HG02885 (cell line): Measurements from ENCODE around the gene UNC5A.

ENCODE experiments used
- ATAC-seq: cut with Tn5 transposase; IDR thresholded peaks from one replicate; pipeline ENCODE4 v1.9.1; 2021; ENCODE audit warnings: mild to moderate bottlenecking; ENCODE audit not compliant: unreplicated experiment, poor library complexity

The UNC5A gene

DNA sequence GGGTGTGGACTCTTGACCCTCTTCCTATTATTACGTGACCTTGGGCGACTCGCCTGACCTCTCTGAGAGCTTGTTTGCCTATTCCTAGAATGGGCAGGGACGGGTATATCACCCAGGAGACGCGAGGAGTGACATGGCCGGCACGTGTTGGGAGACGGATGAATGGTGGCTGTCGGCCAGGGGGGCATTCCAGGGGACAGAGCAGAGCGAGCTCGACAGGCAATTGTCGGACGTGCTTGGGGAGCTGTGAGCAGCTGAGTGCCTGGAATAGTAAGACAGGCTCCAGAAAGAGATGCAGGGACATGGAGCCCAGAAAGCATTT is 29.3 kb upstream of the UNC5A start:
- no peak for ATAC-seq

DNA sequence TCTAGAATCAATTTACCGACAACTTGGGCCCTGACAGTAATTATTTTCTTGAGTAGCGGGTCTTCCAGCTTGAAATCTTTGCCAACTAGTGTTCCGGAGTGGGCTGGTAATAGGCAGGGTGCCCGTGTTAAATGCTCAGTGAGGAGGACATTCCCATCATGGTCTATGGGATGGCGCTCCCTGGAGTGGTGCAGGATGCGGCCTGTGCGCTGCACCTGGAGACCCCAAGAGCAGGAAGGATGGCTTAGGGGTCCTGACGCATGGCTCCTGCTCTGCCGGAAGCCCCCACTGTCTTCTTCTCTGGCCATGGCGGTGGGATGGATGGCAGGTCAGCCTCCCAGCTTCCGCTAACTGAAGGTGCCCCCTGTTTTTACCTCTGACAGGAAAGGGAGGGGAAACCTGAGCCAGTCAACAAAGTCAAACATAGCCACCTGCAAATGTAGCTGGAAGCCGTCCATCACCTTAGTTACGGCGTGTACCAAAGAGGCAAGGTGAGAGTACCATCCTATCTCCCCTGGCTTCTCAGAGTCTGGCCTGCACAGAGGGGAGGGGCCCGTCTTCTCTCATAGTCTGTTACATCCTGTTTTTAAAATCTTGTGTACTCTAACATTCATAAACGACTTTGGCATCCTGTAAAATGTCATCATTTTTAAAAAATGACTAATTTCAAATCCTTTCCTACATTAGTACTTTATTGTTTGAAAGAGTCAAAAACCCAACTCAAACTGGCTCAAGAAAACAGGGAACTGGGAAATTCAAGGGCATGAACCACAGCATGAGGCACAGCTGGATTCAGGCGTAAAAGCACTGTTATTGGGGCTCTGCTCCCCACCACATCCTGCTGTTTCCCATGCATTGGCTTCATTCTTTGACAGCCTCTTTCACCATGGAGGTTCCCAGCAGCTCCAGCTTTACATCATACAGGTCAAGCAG is 28.5 kb upstream of the UNC5A start:
- ATAC-seq: no peak

DNA sequence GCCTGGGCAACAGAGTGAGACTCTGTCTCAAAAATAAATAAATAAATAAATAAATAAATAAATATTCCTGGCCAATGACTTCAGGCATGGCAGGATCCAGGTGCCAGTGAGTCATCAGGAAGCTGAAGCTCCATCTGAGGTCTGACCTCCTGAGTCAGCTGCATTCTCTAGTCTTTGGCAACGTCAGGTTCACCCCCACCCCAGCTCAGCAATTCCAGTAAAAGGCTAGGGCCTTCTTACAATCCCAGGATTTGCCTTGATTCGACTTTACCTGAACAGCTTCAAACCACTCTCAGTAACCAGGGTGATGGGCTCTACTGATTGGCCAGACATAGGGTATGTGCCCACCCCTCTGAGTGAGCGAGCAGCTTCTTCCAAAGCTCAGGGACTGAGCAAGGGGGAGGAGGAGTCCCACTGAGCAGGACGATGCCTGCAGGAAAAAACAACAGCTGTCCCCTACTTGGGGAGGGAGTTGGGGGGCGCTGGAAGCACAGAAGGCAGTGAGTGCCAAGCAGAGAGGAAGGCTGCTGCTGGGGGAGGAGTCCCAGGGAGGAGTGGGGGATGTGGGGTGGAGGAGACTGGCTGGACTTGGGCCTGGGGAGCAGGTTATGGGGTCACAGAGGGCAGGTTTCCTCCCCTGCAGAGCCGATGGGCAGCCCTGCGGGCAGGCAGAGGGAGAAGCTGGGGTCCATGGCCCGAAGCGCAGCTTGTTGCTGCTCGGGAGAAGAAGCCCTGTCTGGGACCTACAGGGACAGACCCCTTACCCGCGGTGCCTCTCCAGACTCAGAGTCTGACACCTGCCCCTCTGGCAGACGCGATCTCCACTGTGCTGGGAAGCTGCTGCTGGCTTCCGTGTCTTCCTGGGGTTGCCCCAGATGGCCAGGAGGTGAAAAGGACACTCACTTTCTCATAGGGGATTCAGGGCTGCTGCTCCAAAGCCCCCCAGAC is 25.9 kb upstream of the UNC5A start:
- no peak for ATAC-seq

DNA sequence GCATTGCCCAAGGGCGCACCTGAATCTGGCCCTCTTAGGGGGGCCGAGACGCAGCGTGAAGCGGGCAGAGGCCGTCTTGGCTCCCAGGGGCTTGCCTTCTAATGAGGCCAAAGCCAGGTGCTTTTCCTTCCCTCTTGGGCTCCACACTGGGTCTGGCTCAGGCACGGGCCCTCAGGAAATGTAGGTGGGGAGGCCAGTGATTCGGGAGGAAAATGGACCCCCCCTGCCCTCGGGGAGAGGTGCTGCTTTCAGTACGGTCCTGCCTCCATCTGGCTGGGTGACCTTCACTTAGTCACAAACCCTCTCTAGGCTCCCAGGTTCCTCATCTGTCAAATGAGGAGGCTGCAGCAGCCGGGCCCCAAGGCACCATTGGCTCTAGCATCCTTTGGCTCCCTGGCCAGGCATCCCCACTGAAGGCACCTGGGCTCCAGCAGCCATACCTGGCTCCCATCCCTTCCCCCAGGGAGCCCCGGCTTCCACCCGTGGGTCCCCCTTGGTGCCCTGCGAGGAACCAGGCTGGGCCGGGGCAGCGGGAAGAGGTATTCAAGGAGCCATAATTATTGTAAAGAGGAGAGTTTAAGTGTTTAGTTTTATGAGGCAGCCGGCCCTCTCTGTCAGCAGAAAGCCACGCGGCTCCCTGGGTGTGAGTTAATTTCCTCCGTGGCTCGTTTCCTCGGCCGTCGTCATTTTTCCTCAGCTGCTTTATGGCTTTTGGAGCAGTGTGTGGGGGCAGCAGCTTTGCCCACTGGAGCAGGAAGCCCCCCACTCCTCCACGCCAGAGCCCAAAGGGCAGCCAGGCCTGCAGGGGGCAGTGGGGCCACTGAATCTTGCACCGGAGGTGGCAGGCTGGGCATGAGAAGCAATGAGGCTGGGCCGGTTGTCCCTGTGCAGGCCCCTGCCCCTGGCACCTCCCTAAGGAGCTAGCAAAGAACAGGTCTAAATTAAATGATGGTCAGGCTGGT is 24.9 kb upstream of the UNC5A start:
- ATAC-seq: no peak

DNA sequence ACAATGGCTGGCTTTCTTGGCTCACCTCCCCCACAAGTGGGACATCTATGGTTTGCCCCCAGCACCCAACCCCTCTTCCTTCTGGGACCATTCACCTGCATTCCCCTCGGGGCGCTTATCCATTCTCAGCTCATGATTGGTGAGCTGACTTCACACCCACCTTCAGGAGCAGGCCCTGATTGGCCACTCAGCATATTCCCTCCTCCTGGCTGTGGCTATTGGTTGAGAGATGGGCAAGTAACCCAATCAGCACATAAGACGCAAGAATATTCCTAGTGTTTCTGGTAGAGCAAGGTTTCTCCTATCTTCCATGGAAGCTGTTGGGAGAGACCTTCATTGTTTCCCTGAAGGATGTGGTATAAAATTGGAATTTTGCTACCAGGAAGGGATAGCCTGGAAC is 22.7 kb upstream of the UNC5A start:
- no peak for ATAC-seq

DNA sequence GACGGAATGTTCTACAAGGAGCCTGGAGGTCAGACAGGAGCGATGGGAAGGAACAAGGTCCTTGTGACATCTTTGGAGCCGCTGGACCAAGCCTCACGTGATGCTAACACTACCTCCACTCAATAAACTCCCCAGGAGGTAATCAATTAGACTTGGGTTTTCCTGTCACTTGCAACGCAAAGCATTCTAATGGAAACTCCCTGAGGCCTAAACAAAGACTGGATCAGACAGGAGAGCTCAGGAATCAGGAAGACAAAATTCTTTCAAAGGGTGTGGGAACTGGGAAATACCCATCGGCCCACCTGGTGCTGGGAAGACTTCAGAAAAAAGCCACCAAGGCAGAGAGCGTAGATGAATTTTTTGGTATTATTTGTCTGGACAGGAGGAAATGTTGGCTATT is 22.3 kb upstream of the UNC5A start:
- ATAC-seq: no peak

DNA sequence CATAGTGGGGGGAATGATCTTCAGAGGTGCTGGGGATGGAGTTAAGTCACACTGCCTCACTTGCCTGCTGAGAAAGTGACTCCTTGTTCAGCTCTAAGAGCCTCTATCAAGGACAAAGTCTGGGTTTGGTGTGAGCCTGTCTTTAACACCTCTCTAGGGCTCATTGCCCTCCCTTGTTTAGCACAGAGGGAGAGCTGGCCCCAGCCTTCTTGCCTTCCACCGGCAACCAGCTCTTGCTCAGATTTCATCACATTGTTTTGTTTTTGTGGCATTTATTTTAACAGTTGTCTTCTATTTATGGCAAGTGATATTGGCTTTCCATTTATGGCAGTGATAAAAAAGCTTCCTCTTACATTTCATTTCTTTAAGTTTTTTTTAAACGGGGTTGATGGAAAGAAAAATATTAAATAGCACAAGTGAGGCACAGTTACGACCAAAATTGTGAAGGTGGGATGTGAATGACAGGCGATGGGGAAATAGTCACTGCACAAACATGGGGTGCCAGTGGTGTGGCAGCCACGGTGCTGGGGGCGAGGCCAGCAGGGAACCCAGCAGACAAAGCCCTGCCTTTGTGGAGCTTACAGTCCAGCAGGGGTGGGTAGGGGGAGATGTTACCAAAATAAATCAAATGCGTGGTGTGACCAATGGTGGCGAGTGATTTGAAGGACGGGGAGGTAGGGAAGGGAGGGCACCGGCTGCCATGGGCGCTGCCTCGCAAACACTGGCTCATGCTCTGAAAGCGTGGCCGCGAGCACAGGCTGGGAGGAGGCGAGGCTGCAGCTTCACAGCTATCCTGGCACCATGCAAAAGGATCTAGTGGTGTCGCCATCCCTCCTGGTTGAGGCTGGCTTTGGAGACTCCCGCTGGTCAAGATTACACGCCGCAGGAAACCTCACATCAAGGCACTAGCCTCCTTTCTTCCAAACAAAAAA is 21.2 kb upstream of the UNC5A start:
- ATAC-seq: no peak

DNA sequence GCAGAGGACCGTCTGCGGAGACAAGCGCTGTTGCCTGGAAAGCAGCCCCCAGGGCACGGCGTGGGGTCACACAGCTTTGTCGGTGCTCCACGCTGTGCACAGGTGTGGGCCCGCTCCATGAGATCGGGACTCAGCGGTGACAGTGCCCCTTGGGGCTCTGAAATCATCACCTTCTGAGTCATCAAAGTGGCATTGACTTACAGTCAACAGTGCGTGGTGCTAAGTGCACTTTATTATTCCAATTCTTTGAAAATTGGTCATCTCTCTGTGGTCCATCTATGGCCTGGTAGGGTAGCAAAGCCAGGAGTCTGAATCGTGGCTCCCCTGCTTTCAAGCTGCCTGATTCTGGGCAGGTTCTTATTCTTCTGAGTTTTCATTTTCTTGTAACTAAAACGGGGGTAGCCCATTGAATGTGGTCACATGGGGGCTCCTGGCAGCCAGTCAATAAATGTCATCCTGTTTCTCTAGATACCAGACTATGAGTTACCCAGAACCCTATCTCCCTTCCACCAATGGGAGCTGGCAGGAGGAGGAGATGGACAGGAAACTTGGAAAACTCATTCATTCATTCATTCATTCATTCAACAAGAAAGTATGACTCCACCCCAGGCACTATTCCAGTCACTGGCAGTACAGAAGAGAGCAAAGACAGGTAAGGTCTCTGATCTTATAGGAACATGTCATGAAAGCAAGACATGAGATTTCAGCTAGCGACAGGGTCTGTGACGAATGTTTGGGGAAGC is 20.3 kb upstream of the UNC5A start:
- no peak for ATAC-seq

DNA sequence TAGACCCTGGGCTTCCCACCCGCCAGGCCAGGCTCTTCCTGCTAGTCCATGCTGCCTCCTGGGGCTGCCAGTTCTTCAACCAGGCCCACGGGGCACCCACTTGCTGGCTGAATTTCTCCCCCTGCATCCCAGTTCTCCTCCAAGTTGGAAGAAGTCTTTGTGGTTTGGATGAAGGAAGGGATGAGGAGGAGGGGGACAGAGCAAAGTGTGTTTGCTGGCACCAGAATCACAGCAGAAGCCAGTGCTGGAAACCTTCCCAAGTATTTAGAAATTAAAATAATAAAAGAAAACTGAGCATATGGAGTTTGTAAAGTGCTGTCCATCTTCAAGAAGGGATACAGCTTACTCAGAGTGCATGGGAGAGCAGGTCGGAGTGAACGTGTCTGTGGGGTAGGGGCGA is 19.4 kb upstream of the UNC5A start:
- no peak for ATAC-seq

DNA sequence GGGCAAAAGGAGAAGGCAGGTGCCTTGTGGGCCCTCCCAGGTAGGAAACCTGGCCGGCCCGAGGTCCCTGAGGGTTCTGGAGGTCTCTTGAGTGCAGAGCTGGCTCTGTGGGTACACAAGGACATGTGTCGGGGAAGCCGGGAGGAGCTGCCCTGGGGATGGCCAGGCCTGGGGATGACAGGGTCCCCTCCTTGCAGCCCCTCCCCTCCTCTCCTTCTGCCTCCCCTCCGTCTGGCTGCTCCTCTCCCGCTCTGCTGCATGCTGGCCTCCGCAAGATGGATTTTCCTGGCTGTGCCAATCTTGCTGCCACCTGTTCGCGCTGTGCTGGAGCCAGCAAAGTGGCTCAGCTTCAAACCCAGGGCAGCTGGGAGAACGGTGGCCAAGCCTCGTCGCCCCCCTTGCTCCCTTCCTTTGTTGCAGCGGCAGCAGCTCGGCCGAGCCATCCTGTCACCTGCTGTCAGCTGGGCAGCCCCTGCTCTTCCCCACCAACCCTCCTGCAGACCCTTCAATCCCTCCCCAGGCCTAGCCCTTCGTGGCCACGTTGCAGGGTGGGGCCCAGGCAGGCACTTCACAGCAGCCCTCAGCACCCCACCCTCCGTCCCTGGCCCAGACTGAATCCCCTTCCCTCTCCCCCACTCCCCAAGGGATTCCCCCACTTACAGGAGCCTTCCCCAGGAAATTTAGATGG is 17.6 kb upstream of the UNC5A start:
- no peak for ATAC-seq

DNA sequence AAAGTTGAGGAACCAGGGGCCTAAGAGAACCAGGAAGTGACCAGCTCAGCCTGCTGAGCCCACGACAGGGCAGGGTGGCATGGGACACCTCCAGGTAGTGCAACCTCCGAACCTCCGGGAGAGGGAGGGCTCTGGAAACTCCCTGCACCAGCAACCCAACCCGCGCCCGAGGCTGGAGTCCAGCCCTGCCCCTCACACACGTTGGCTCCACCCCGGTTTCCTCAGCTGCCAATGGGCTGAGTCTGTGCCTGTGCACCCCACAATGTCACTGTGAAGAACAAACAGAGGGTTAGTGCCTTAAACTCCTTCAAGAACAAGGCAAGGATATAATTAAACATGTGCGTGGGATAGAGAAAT is 17.0 kb upstream of the UNC5A start:
- ATAC-seq: no peak

DNA sequence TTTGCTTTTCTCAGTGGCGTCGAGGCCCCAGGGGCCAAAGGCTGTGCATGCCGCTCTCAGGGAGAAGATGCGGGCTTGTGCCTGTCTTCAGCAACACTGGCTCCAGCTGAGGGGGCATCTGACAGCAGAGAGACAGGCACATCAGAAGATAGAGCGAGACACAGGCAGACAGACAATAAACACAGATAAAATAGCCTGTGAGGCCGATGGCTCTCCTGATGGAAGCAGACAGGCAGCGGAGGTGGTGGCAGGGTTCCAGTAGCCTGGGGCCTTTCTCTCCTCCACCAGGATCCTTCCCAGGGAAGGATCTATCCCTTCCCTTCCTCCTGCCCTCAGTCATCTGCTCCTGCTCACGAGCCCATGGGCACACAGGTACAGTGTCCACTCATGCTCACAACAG is 16.6 kb upstream of the UNC5A start:
- no peak for ATAC-seq

DNA sequence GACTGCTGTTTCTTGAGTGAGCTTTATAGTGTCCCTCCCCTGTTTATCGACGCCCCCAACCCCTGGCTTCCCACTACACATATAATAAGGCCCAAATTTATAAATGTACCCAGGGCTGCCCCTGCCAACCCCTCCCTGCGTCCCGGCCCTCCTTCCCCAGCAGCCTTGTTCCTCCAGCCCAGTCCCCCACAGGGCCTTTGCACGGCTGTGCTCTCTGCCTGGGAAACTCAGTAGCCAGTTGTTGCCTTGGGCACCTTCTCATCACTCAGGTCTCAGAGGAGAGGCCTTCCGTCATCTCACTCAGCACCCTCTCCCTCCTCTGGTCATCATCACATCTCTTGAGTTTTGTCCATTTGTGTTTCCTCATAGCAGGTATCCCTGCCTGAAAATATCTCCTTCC is 15.8 kb upstream of the UNC5A start:
- ATAC-seq: no peak

DNA sequence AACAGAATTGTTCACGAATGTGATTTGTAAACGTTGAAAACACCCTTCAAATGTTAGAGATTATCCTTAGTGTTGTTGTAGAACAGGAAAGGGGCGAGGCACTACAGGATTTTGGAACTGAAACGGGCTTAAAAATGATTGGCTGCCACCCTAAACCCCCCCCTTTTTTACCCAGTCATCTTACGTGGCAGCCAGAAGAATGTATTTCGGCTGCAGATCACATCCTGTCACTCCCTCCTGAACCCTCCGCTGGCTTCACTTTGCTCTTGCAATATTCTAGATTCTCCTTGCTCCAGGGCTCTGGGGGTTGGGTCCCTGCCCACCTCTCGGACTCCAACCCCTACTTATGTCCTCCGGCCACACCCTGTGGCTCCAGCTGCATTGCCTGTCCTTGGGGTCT is 13.9 kb upstream of the UNC5A start:
- no peak for ATAC-seq

DNA sequence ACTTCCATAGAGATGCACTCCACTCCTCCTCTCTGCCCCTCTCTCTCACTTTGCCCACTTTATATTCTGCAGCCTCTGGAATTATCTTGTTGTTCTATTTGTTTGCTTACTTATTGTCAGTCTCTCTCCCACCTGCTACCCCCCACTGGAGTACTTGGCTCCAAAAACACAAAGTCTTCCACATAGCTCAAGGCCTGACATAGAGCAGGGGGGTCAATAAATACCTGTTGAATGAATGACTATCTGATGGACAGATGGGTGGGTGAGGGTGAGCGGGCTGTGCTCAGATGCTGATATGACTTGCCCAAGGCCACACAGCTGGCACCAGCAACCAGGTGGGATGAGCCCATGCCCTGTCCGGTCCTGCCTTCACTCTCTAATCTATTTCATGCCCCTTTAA is 13.4 kb upstream of the UNC5A start:
- no peak for ATAC-seq

DNA sequence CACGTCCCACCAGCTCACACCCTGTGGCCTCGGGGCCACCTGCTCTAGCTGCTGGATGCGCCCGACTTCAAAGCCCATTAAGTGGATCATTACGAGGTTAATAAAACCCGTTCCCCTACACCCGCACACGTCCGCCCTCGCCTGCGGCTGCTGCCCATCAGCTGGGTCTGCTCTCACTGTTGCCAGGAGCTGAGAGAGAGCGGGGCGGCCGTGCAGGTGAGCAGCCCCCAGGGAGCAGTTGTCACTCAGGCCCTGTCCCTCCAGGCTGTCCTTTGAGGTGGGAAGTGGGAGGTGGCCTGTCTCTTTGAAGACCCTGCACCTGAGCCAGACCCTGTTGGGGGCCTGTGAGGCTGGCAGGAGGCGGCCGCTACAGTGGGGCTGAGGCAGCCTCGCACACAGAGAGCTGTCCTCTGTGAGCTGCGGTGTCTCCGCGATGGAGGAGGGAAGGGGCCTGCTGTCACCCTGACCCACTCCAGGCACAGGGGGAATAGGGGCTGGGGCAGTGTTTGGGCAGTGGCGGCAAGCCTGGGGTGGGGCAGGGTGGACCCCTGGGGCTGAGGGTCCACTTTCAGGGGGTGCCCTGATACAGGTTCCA is 12.8 kb upstream of the UNC5A start:
- no peak for ATAC-seq

DNA sequence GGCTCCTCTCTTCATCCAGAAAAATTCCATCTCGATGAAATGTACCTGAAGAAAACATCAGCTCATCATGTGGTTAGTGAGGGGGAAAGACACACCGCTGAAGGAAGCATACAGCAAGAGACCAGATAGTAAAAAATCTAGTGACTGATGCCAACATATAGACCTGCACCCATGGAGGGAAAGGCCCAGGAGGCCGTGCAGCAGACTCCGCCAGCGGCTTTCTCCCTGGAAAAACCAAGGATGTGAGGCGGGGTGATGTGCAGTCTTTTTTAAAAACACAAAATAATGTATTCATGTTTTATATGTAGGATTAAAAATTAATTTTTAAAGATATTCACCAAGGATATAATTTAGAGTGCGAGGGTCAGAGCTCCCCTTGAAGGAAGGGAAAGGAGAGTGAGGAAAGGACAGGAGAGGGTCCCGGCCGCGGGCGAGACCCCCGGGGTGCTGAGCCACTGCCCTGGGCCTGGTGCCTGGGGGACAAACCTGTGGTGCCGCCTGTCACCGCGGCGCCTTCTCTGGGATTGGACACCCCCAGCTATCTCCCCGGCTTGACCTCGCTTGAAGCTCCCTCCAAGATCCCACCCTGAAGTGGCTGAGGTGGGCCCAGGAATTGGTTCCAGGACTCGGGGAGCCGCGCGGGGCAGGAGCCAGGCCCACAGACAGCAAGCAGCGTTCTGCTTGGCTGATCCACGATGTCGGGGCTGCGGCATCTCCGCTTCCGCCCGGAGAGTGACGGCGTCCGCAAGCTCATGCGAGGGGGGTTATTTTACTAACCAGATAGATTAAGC is 12.1 kb upstream of the UNC5A start:
- ATAC-seq: no peak
